MM.1S (cell line): ENCODE data around the gene HS3ST2.

ENCODE experiments used
- DNase-seq: peaks from one replicate; pipeline ENCODE4 v3.0.0-alpha.2; 2015
- H2AFZ ChIP-seq: fragments of 300-600 bp; sonication (generic); 2 replicates; pipeline ENCODE4 v1.6.0; 2016; ENCODE audit warnings: antibody characterized with exemption, low read length
- H3F3A ChIP-seq: fragments of 300-600 bp; sonication (generic); 2 replicates; pipeline ENCODE4 v1.6.1; 2016; ENCODE audit warnings: mild to moderate bottlenecking, antibody characterized with exemption, low read length, moderate library complexity, mixed read lengths; ENCODE audit not compliant: insufficient read depth
- H3K27ac ChIP-seq: fragments of 300-600 bp; sonication (generic); 2 replicates; pipeline ENCODE4 v1.5.1; 2016; ENCODE audit warnings: mild to moderate bottlenecking, low read length
- H3K27me3 ChIP-seq: fragments of 300-600 bp; sonication (generic); replicated peaks from 2 replicates; pipeline ENCODE4 v1.6.0; 2016; ENCODE audit warnings: low read length; ENCODE audit not compliant: insufficient read depth
- H3K36me3 ChIP-seq: fragments of 300-600 bp; sonication (generic); replicated peaks from 2 replicates; pipeline ENCODE4 v1.6.1; 2016; ENCODE audit warnings: mild to moderate bottlenecking, low read length, mixed read lengths; ENCODE audit not compliant: insufficient read depth
- H3K4me1 ChIP-seq: fragments of 300-600 bp; sonication (generic); 2 replicates; pipeline ENCODE4 v1.6.1; 2016; ENCODE audit warnings: low read length, mixed read lengths
- H3K4me2 ChIP-seq: fragments of 300-600 bp; sonication (generic); 2 replicates; pipeline ENCODE4 v1.6.0; 2016; ENCODE audit warnings: low read depth, low read length
- H3K4me3 ChIP-seq: fragments of 300-600 bp; sonication (generic); 2 replicates; pipeline ENCODE4 v1.5.1; 2016; ENCODE audit warnings: low read length, mixed read lengths
- H3K79me2 ChIP-seq: fragments of 300-600 bp; sonication (generic); 2 replicates; pipeline ENCODE4 v1.6.1; 2016; ENCODE audit warnings: mixed run types, low read length, mixed read lengths
- H3K9ac ChIP-seq: fragments of 300-600 bp; sonication (generic); 2 replicates; pipeline ENCODE4 v1.6.1; 2016; ENCODE audit warnings: low read length, mixed read lengths
- H3K9me2 ChIP-seq: fragments of 300-600 bp; sonication (generic); replicated peaks from 2 replicates; pipeline ENCODE4 v1.6.1; 2016; ENCODE audit warnings: mild to moderate bottlenecking, low read length, mixed read lengths; ENCODE audit not compliant: insufficient read depth
- H3K9me3 ChIP-seq: fragments of 300-600 bp; sonication (generic); replicated peaks from 2 replicates; pipeline ENCODE4 v1.6.1; 2016; ENCODE audit warnings: mild to moderate bottlenecking, low read length, mixed read lengths; ENCODE audit not compliant: insufficient read depth
- H4K20me1 ChIP-seq: fragments of 300-600 bp; sonication (generic); 2 replicates; pipeline ENCODE4 v1.6.1; 2016; ENCODE audit warnings: mild to moderate bottlenecking, low read length, moderate library complexity, mixed read lengths; ENCODE audit not compliant: insufficient read depth
- CTCF ChIP-seq: fragments of 300-600 bp; sonication (generic); IDR thresholded peaks from 2 replicates; pipeline ENCODE4 v1.5.1; 2016; ENCODE audit warnings: antibody characterized with exemption, low read length, mixed read lengths
- EZH2 ChIP-seq: fragments of 300-600 bp; sonication (generic); optimal IDR thresholded peaks from 2 replicates; pipeline ENCODE3; 2017; ENCODE audit warnings: low read depth, mild to moderate bottlenecking, antibody characterized with exemption, low read length, mixed read lengths
- EZH2phosphoT487 ChIP-seq: fragments of 300-600 bp; sonication (generic); IDR thresholded peaks from 2 replicates; pipeline ENCODE4 v1.6.1; 2018; ENCODE audit warnings: antibody characterized with exemption, low read length

Gene HS3ST2

GRCh38 chr16:22864375-22864774 lies 50.4 kb downstream of the HS3ST2 start:
- Histone ChIP-seq H4K20me1 (no peaks in the 10 kb centered on the region), H3K27me3 (no peaks in the 10 kb centered on the region), H3K79me2 (no peaks in the 10 kb centered on the region), H3K9me2 (no peaks in the 10 kb centered on the region), H3K9ac (no peak overlapping the region), H3K27ac (no peak overlapping the region), H2AFZ (no peak overlapping the region), H3K9me3 (no peaks in the 10 kb centered on the region), H3K4me1 (no peaks in the 10 kb centered on the region), H3K4me3 (no peak overlapping the region), H3K36me3 (no peaks in the 10 kb centered on the region), H3F3A (no peaks in the 10 kb centered on the region), H3K4me2 (no peak overlapping the region)
- TF ChIP-seq EZH2phosphoT487 (no peak), EZH2 (no peak), CTCF (no peak)
- no peak for DNase-seq

- H3K79me2 ChIP-seq: no peaks in the 10 kb centered on the region
- no peak overlapping the region for H3K4me2 ChIP-seq
- H3K27ac ChIP-seq: no peak overlapping the region
- TF ChIP-seq EZH2phosphoT487 (no peak), CTCF (no peak), EZH2 (no peak)
- H3K4me1 ChIP-seq: no peaks in the 10 kb centered on the region
- H4K20me1 ChIP-seq: no peaks in the 10 kb centered on the region
- no peak overlapping the region for H3K9ac ChIP-seq
- H3K27me3 ChIP-seq: no peaks in the 10 kb centered on the region
- H3K9me2 ChIP-seq: no peaks in the 10 kb centered on the region
- H3F3A ChIP-seq: no peaks in the 10 kb centered on the region
- H3K9me3 ChIP-seq: no peaks in the 10 kb centered on the region
- no peak overlapping the region for H2AFZ ChIP-seq
- H3K36me3 ChIP-seq: no peaks in the 10 kb centered on the region
- no peak overlapping the region for H3K4me3 ChIP-seq
- no peak for DNase-seq
Measured at GRCh38 chr16:22868593-22869224, 54.7 kb downstream of the HS3ST2 start.

DNA sequence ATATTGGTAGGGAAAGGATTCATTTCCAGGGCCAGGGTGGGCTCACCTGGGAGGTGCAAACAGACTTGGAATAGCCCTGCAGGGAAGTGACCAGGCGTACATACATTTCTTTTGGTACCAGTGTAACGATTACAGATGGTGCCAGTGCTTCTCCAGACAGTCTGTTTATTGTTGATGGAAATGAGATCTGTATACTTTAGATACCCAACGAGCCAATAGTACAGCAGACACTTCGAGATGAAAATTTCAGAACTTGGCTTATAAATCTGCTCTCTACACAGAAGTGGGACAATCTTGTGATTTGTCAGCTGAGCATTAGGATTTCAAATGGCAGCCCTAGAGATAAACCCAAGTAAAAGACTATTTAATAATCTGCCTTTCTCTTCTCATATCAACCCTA lies 57.9 kb downstream of the HS3ST2 start:
- Histone ChIP-seq H3K9me3 (no peaks in the 10 kb centered on the region), H4K20me1 (no peaks in the 10 kb centered on the region), H3K27ac (no peak overlapping the region), H3F3A (no peaks in the 10 kb centered on the region), H3K4me1 (no peaks in the 10 kb centered on the region), H3K27me3 (no peaks in the 10 kb centered on the region), H3K9ac (no peak overlapping the region), H3K79me2 (no peaks in the 10 kb centered on the region), H3K9me2 (no peaks in the 10 kb centered on the region), H2AFZ (no peak overlapping the region), H3K36me3 (no peaks in the 10 kb centered on the region), H3K4me2 (no peak overlapping the region), H3K4me3 (no peak overlapping the region)
- DNase-seq: no peak
- TF ChIP-seq CTCF (no peak), EZH2phosphoT487 (no peak), EZH2 (no peak)
